ENCODE measurements around the gene IGF2R.

IGF2R gene

DNA sequence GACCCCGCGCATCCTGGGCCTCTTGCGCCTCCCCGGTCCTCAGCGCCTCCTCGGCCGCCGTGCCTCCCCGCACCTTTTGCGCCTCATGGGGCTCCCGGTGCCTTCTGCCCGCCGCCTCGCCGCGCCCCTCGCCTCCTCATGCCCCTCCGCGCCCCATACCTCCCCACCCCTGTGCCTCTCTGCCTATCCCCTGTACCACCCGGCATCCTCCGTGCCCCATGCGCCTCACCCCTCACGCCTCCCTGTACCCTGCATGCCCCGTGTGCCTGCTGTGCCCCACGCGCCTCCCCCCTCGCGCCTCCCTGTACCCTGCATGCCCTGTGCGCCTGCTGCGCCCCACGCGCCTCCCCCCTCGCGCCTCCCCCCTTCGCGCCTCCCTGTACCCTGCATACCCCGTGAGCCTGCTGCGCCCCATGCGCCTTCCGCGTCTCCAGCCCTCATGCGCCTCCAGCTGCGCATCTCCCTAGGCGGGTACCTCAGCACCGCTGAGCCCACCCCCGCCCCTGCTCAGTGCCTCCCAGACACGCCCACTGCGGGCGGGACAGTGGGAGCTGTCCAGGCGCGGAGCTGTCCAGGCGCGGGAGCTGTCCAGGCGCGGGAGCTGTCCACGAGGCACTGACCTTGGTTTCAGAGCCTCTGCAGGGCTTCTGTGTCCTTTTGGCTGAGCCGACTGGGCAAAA lies 37.1 kb downstream of the IGF2R start:
- Histone ChIP-seq H3K4me3 (ENCODE audit: low read length) (no peak overlapping the region), H3K27ac (ENCODE audit: low read depth, low read length) (no peak overlapping the region), H3K79me2 (ENCODE audit: control insufficient read depth, low read length) (peaks cover 41% of the 10 kb centered on the region), H3K36me3 (ENCODE audit: control insufficient read depth, low read length) (peaks cover 7% of the 10 kb centered on the region), H3K27me3 (ENCODE audit: control insufficient read depth, low read length) (no peaks in the 10 kb centered on the region), H3F3A (ENCODE audit: control insufficient read depth, insufficient read depth) (no peaks in the 10 kb centered on the region), H3K9me3 (ENCODE audit: control insufficient read depth, insufficient read depth, low read length) (peaks cover 19% of the 10 kb centered on the region; the same call in 1 of the 2 replicates), H3K4me2 (ENCODE audit: low read length) (no peak overlapping the region), H4K20me1 (ENCODE audit: control insufficient read depth, insufficient read depth, low read depth, low read length) (no peaks in the 10 kb centered on the region), H3K9me2 (replicated peaks; ENCODE audit: control insufficient read depth, low read length) (no peaks in the 10 kb centered on the region), H3K4me1 (ENCODE audit: control insufficient read depth, low read length) (no peaks in the 10 kb centered on the region)
- TF ChIP-seq EZH2phosphoT487 (IDR thresholded peaks at IDR 0.05; ENCODE audit: borderline replicate concordance, low read length) = no peak
- TF ChIP-seq, protein P1, sequence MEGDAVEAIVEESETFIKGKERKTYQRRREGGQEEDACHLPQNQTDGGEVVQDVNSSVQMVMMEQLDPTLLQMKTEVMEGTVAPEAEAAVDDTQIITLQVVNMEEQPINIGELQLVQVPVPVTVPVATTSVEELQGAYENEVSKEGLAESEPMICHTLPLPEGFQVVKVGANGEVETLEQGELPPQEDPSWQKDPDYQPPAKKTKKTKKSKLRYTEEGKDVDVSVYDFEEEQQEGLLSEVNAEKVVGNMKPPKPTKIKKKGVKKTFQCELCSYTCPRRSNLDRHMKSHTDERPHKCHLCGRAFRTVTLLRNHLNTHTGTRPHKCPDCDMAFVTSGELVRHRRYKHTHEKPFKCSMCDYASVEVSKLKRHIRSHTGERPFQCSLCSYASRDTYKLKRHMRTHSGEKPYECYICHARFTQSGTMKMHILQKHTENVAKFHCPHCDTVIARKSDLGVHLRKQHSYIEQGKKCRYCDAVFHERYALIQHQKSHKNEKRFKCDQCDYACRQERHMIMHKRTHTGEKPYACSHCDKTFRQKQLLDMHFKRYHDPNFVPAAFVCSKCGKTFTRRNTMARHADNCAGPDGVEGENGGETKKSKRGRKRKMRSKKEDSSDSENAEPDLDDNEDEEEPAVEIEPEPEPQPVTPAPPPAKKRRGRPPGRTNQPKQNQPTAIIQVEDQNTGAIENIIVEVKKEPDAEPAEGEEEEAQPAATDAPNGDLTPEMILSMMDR (IDR thresholded peaks at IDR 0.05; ENCODE audit: low read depth, low read length, poor library complexity, severe bottlenecking) = no peak

DNA sequence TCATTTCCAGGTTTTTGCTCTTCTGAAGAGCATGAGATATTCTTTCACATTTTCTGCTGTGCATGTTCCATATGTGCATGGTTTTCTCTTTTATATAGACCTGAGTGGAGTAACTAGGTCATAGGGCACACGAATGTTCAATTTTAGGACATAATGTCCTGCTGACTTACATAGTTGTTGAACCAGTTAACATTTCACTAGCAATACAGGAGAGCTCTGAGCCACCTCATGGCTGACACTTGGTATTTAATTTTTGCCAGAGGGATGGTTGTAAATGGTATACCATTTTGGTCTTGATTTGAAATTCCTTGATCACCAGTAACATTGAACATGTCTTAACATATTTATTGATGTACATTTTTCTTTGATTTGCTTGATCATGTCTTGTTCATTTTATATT lies 38.3 kb downstream of the IGF2R start:
- no peaks in the 10 kb centered on the region for H3F3A ChIP-seq (ENCODE audit: control insufficient read depth, insufficient read depth)
- peaks cover 41% of the 10 kb centered on the region for H3K79me2 ChIP-seq (ENCODE audit: control insufficient read depth, low read length)
- H3K9me3 ChIP-seq (ENCODE audit: control insufficient read depth, insufficient read depth, low read length) = peaks cover 19% of the 10 kb centered on the region; the same call in 1 of the 2 replicates

DNA sequence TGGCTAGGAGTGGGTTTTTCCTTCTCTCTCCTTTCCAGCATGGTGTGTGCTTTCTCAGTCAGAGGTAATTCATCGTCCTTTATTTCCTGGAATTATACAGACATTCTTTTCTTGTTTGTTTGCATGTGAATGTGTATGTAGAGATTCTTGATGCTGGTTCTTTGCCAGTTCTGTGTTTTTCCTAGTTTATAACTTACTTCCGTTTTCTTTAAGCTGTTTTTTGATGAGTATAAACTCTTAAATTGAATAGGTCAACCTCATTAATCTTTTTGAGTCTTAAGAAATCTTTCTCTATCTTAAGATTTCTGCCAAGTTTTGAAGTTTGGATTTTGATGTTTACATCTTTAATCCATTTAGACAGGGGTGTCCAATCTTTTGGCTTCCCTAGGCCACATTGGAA lies 38.7 kb downstream of the IGF2R start:
- no peaks in the 10 kb centered on the region for H3K4me1 ChIP-seq (ENCODE audit: control insufficient read depth, low read length)
- H3K4me2 ChIP-seq (ENCODE audit: low read length) = no peak overlapping the region
- no peak overlapping the region for H3K4me3 ChIP-seq (ENCODE audit: low read length)
- H4K20me1 ChIP-seq (ENCODE audit: control insufficient read depth, insufficient read depth, low read depth, low read length) = no peaks in the 10 kb centered on the region
- H3K27ac ChIP-seq (ENCODE audit: low read depth, low read length) = no peak overlapping the region
- H3F3A ChIP-seq (ENCODE audit: control insufficient read depth, insufficient read depth) = no peaks in the 10 kb centered on the region
- H3K9me2 ChIP-seq (replicated peaks; ENCODE audit: control insufficient read depth, low read length) = no peaks in the 10 kb centered on the region
- TF ChIP-seq, protein P1 (IDR thresholded peaks at IDR 0.05; ENCODE audit: low read depth, low read length, poor library complexity, severe bottlenecking) = no peak
- no peak for TF ChIP-seq EZH2phosphoT487 (IDR thresholded peaks at IDR 0.05; ENCODE audit: borderline replicate concordance, low read length)
- no peaks in the 10 kb centered on the region for H3K27me3 ChIP-seq (ENCODE audit: control insufficient read depth, low read length)
- peaks cover 38% of the 10 kb centered on the region for H3K79me2 ChIP-seq (ENCODE audit: control insufficient read depth, low read length)
- H3K9me3 ChIP-seq (ENCODE audit: control insufficient read depth, insufficient read depth, low read length) = peaks cover 19% of the 10 kb centered on the region; the same call in 1 of the 2 replicates
- H3K36me3 ChIP-seq (ENCODE audit: control insufficient read depth, low read length) = peaks cover 15% of the 10 kb centered on the region

More for the DNA sequence above, 38.3 kb downstream of the IGF2R start:
- no peak overlapping the region for H3K4me3 ChIP-seq (ENCODE audit: low read length)
- H3K36me3 ChIP-seq (ENCODE audit: control insufficient read depth, low read length) = peaks cover 15% of the 10 kb centered on the region
- no peaks in the 10 kb centered on the region for H3K9me2 ChIP-seq (replicated peaks; ENCODE audit: control insufficient read depth, low read length)
- no peaks in the 10 kb centered on the region for H3K27me3 ChIP-seq (ENCODE audit: control insufficient read depth, low read length)
- no peak overlapping the region for H3K4me2 ChIP-seq (ENCODE audit: low read length)
- no peak for TF ChIP-seq EZH2phosphoT487 (IDR thresholded peaks at IDR 0.05; ENCODE audit: borderline replicate concordance, low read length)
- TF ChIP-seq, protein P1 (IDR thresholded peaks at IDR 0.05; ENCODE audit: low read depth, low read length, poor library complexity, severe bottlenecking) = no peak
- H4K20me1 ChIP-seq (ENCODE audit: control insufficient read depth, insufficient read depth, low read depth, low read length) = no peaks in the 10 kb centered on the region
- H3K27ac ChIP-seq (ENCODE audit: low read depth, low read length) = no peak overlapping the region
- no peaks in the 10 kb centered on the region for H3K4me1 ChIP-seq (ENCODE audit: control insufficient read depth, low read length)
